Activated T-helper 9 cell treated with anti-CD3 and anti-CD28 coated beads, Interleukin-2, amount 50 U/mL, for 16 hours (primary cell): ENCODE measurements around the gene LRRC15.

Experiments used
- DNase-seq: peaks from one replicate; pipeline ENCODE4 v3.0.0-alpha.2; 2020; ENCODE audit warnings: low read depth

Gene LRRC15

GRCh38 chr3:194360568-194360967 lies 9.0 kb downstream of the LRRC15 start:
- DNase-seq, result no peak

- DNase-seq, result no peak
These were observed 11.9 kb downstream of the LRRC15 start for GRCh38 chr3:194357681-194358080.

- DNase-seq, result no peak
These were observed 14.2 kb downstream of the LRRC15 start for GRCh38 chr3:194355379-194355778.

GRCh38 chr3:194354315-194354714 lies 15.2 kb downstream of the LRRC15 start:
- DNase-seq, result no peak

GRCh38 chr3:194352667-194353246 lies 16.8 kb downstream of the LRRC15 start:
- DNase-seq, result no peak

GRCh38 chr3:194351952-194352536 lies 17.5 kb downstream of the LRRC15 start:
- DNase-seq, result no peak

- no peak for DNase-seq
These were observed 18.4 kb downstream of the LRRC15 start, which contains the start of gene CPN2 for GRCh38 chr3:194351080-194351672. TSS of gene CPN2 (minus strand) at chr3:194351328. CDS start at chr3:194342702, 8,626 bp downstream.

GRCh38 chr3:194350726-194351071 lies 18.8 kb downstream of the LRRC15 start:
- DNase-seq, result no peak

- DNase-seq, result no peak
These were observed 21.2 kb downstream of the LRRC15 start for GRCh38 chr3:194348354-194348753.

- DNase-seq, result no peak
These were observed 22.9 kb downstream of the LRRC15 start for GRCh38 chr3:194346621-194347020.

GRCh38 chr3:194346035-194346434 lies 23.5 kb downstream of the LRRC15 start:
- no peak for DNase-seq

GRCh38 chr3:194344012-194344411 lies 25.5 kb downstream of the LRRC15 start:
- DNase-seq, result peak; percentile 50

- no peak for DNase-seq
These were observed 26.0 kb downstream of the LRRC15 start for GRCh38 chr3:194343561-194343893.

- DNase-seq, result no peak
These were observed 26.5 kb downstream of the LRRC15 start for GRCh38 chr3:194342861-194343560.

- no peak for DNase-seq
These were observed 28.7 kb downstream of the LRRC15 start for GRCh38 chr3:194340757-194341400.

- no peak for DNase-seq
These were observed 29.7 kb downstream of the LRRC15 start for GRCh38 chr3:194339840-194340239.

GRCh38 chr3:194339356-194339755 lies 30.2 kb downstream of the LRRC15 start:
- no peak for DNase-seq

- no peak for DNase-seq
These were observed 31.4 kb downstream of the LRRC15 start for GRCh38 chr3:194337965-194338753.

GRCh38 chr3:194336601-194337355 lies 32.8 kb downstream of the LRRC15 start:
- DNase-seq, result no peak

GRCh38 chr3:194333981-194334320 lies 35.6 kb downstream of the LRRC15 start:
- no peak for DNase-seq
